AML-193 (cell line): Measurements from ENCODE around the gene TBCCD1.
"Not testable (repeated sequence)": the region's sequence is repeated elsewhere in the genome, so short reads cannot be mapped to it uniquely, and the experiment has no call there.

ENCODE experiments used
- DNase-seq, 2 experiments: peaks; one replicate each; lab custom pipeline; 2025; lab: John Stamatoyannopoulos, UW

TBCCD1 gene

DNA sequence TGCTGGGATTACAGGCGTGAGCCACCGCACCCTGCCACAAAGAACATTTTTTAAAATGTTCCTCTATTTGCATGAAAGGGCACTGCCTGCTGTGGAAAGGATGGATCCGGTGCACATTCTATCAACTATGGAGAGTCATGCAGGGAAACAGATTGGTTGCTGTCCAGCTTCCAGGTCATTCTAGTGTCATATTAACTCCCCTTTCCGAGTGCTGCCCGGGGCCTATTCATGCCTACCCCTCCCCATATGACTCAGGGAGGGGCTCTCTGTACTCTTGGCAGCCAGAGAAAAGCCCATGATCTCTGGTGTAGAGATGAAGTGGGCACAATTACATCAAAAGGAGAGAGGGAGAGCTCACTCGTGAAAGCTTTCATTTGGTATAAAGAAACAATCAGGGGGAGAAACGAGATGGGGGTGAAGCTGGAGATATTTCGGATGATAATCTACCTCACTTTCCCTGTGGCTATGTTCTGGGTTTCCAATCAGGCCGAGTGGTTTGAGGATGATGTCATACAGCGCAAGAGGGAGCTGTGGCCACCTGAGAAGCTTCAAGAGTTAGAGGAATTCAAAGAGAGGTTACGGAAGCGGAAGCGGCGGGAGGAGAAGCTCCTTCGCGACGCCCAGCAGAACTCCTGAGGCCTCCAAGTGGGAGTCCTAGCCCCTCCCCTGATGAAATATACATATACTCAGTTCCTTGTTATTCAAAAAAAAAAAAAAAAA lies 29.6 kb upstream of the TBCCD1 start:
- no peak for DNase-seq

- no peak for DNase-seq
These were observed 27.5 kb upstream of the TBCCD1 start for GRCh38 chr3:186594591-186595113.

DNA sequence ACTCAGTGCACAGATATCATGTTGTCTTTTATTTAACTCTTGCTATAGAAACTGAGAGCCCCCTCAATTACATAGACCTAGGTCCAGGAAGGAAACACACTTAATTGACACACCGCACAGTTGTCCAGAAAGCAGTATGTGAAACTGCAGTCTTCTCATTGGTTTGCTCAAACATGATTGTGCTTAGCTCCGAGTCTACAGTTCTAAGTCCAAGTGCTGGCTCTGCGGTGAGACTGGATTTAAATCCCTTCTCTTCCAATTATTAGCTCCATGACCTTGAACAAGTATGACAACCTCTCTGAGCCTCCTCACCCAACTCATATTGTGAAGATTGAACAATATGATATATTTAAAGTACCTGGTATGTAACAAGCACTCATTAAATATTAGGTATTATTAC lies 26.7 kb upstream of the TBCCD1 start:
- no peak for DNase-seq

- DNase-seq: no peak
These were observed 25.5 kb upstream of the TBCCD1 start for GRCh38 chr3:186592682-186593081.

DNA sequence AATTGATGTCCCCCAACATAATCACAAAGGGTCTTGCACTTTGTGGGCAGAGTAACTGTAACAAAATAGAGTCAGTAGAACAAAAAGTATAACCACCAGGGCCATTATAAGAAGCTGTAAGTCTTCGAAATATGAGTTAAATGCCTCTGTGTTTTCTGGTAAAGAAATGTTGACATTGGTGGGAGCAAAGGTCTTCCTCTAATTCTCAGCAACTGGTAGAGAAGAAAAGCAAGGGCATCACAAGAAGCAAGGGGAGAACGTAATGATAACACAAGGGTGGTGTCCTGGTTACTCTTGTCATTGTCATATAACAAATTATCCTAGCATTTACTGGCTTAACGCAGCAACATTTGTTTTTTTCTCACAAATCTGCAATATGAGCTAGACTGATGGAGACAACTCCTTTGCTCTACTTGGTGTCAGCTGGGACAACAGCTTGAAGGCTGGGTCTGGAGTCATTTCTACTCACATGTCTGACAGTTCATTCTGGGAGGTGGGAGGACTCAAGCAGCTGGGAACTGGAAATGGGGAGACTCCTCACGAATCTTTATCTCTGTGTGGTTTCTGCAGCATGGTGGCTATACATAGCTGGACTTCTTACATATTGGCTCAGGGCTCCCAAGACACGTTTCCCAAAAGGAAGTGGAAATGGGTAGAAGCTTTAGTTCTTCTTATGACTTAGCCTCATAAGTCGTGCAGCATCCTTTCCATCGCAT lies 23.6 kb upstream of the TBCCD1 start:
- no peak for DNase-seq

DNA sequence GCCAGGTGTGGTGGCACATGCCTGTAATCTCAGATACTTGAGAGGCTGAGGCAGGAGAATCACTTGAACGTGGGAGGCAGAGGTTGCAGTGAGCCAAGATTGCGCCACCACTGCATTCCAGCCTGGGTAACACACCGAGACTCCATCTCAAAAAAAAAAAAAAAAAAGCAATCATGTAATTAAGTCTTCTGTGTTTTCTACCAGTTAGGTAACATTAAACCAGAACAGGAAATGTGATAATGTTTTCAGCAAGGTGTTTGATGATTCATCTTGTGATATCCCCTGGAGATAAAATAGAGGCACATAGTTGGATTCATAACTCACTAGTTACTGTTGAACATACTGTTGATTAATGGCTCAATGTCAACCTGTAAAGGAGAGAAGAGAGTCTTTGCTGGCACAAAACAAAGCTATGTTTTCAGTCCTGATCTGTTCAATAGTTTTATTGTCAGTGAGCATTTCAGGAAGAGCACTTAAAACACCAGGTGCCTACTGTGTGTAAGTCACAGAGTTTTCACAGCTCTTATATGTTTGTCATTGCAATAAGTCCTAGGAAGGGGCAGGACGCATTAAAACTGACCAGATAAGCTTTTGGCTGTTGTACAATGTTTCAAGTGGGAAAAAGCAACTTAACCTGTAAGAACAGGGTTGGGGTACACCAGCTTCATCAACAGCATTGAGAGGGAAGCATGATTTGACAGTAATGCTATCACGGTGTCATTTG lies 22.9 kb upstream of the TBCCD1 start:
- DNase-seq: no peak

DNA sequence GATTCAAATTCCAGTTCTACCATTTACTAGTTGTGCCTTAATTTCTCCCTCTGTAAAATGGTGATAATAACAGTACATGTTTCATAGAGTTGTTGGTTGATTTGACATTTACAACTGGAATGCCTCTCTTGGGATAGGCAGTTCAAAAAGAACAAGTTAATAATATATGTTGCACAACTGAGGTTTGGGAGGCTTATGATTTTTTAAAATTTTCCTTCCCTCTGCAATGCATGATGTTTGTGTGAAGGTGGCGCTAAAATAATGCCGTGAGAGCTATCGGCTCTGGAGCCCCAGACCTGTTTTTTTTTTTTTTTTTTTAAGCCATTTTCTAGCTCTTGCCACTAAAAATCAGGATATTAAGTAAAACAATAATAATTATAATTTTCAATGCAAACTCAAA lies 22.0 kb upstream of the TBCCD1 start:
- peak; percentile 10 to 19 for DNase-seq

DNA sequence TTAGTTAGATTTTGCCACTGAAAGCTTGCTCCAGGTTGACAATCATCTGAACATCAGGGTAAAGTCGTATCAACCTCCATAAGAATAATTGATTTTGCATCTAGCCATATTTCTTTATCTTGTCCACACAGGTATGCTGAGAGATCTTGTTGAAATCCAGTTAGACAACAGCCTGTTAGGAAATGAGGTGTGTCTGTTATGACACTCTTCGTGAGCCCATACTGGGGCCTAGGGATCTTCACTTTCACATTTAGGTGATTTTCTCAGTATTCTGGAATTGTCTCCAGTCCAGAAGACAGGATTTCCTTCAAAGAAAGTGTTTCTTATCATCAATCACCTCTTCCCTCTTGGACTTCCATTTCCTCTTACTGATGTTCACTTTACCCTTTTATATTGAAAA lies 21.5 kb upstream of the TBCCD1 start:
- DNase-seq: no peak

GRCh38 chr3:186587183-186587582 lies 20.0 kb upstream of the TBCCD1 start:
- no peak for DNase-seq

- DNase-seq: not testable (repeated sequence)
These were observed 19.1 kb upstream of the TBCCD1 start for GRCh38 chr3:186586245-186586644.

GRCh38 chr3:186583831-186584230 lies 16.7 kb upstream of the TBCCD1 start:
- DNase-seq: no peak

DNA sequence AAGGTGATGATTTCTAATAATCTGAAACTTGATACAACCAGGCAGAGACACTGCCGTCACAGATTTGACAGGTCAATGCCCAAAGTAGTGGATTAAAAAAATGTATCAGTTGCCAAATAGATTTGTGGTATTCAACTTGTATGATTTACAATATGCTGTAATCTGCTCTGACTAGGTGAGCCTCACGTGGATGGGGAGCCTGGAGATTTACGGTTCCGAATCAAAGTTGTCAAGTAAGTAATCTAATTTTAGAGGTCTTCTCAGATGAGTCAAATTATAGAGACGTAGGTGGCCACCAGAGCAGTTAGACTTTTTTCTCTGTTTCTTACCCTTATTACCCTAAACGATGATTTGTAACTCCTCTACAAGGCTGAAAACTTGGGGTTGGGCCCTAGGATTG lies 15.4 kb upstream of the TBCCD1 start:
- DNase-seq: no peak

- DNase-seq: no peak
These were observed 13.6 kb upstream of the TBCCD1 start for GRCh38 chr3:186580785-186581184.

DNA sequence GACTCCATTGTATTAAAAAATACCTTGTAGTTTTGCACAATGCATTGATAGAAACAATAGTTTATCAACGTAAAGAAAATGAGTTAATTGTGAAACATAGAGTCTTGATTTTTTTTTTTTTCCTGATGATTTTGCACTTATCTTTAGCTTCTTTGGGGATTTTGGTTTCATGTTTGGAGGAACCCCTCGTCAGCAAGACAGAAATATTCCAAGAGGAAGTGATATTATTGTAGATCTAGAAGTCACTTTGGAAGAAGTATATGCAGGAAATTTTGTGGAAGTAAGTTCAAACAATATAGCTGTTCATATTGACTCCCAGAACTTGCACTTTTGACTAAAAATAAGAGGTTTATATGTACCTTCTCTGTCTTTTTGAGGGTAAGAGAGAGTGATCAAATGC lies 10.4 kb upstream of the TBCCD1 start:
- DNase-seq: no peak

DNA sequence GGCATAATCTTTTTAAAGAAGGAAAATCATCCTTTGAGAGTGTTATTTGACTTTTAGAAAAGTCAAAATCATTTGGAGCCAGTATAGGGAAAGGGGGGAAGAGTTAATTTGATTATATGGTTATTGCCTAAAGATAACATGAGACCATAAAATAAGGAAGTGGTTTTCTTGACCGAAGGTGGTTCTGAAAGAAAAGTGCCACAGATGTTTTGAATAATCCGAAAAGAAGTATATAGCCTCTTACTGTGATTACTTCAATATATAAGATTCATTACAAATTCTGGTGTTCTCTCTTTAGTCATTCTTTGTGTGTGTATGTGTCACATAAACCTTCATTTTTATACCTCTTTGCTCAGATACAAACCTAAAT lies 4.5 kb upstream of the TBCCD1 start:
- peak; percentile 10 to 62 for DNase-seq

DNA sequence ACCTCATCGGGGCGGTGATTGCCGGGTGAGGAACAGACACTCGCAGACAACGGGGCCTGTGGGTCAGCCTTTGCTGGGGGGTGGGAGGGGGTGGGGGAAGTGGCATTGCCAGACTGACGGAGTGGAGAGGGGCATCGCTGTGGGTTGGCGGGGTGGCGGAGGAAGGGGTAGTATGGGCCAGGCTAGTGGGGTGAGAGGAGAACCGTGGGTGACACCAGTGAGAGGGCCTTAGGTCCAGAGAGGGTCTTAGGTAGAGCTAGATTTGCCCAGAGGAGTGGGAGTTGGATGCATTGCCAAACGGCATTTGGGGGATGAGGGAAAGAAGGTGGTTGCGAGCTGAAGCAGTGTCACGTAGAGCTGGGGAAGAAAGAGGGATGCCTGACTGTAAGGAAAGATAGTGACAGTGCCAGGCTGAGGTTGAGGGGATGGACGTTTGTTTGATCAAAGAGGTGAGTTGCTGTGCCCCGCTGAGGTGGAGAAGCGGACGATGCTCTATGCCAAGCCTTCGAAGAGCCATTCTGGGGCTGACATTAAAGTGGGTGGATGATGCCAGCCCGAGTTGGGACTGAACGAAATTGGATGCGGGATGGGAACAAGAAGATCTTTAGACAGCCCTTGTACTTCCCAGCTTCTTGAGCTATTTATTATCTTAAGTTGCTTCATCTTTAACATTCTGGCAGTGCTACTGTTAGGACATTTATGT lies 4.0 kb upstream of the TBCCD1 start:
- DNase-seq: no peak

GRCh38 chr3:186570096-186570940 lies 3.2 kb upstream of the TBCCD1 start, which contains the start of gene DNAJB11:
Gene DNAJB11 (plus strand): TSS chr3:186570720. CDS start chr3:186570898, 178 bp downstream.
- peak; percentile 100 for DNase-seq

GRCh38 chr3:186569779-186570095 lies 2.6 kb upstream of the TBCCD1 start:
- peak in 1 of 2 experiments; percentile 41 for DNase-seq

DNA sequence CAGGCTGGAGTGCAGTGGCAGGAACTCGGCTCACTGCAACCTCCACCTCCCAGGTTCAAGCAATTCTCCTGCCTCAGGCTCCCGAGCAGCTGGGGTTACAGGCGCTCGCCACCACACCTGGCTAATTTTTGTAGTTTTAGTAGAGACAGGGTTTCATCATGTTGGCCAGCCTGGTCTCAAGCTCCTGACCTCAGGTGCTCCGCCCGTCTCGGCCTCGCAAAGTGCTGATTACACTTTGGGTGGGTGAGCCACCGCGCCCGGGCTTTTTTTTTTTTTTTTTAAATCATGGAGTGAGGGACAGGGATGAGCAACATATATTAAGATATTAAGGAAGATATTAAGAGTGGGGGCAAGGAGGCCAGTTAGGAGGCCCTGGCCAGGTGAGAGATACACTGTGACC lies 2.2 kb upstream of the TBCCD1 start:
- DNase-seq: not testable (repeated sequence)

DNA sequence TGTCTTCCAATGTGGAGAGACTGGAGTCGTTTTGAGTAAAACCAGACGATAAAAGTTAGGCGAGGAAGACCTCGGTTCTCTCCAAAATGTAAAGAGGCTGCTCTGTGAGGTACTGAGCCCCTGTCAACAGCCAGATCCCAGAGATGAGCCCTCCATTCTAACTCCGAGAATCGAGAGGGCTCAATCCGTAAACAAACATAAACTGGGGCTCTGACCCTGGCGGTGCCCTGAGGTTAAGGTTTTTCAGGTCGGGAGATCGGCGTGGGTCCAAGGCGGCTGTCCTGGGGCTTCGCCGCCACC lies 417 bp downstream of the TBCCD1 start:
- peak in 1 of 2 experiments; percentile 50 for DNase-seq

DNA sequence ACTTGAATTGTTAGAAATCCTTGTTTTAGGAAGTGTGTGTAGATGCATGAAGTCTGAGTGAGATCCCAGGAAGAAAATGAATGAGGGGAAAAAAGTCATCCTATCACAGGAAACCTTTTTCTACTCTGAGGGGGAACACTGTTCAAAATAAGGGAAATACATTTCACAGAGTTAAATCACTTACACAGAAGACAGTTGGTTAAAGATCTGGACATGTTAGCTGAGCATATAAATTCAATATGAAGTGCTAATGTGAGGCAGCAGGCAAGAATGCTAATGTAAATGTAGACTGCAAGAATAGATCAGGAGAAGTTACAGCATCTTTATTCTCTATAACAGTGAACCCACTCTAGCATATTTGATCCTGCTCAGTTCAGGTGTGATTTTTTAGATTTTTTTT lies 2.6 kb downstream of the TBCCD1 start:
- DNase-seq: no peak
